ENCODE data around the gene ELMO1.

Gene ELMO1

DNA sequence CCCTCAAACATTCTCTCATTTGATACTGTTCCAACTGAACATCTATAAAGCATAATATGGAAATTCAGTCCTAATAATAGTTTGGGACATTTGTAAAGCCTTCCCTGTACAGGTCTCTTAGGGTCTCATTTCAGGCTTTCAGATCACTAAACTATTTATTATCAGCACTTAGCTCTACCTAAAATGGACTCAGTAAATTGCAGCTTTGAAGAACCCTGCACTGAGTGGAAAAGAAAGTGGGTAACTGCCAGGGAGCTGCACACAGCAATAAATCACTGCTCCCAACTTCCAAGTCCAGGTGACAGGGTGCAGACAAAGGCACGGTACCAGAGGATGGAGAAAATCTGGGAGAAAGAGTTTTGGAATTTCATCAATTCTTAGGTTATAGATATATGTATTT, 559.5 kb downstream of the ELMO1 start:
- DNase-seq: no peak

DNA sequence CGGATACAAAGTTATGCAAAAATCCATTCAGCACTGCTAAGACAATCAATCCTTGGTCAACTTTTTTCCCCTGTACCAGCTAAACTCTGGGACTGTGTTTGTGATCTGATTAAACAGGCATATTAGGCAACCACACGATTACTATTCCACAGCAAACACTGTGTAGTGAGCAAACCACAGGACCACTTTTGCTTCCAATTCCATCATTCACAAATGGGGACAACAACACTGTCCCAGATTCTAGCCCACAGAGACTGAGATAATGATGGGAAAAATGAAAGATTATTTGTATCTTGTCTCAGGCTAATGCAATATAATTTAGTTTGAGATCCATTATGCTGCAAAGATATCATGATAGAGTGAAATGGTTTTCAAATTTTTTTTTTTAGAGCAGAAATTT, 560.7 kb downstream of the ELMO1 start:
- no peak for DNase-seq

DNA sequence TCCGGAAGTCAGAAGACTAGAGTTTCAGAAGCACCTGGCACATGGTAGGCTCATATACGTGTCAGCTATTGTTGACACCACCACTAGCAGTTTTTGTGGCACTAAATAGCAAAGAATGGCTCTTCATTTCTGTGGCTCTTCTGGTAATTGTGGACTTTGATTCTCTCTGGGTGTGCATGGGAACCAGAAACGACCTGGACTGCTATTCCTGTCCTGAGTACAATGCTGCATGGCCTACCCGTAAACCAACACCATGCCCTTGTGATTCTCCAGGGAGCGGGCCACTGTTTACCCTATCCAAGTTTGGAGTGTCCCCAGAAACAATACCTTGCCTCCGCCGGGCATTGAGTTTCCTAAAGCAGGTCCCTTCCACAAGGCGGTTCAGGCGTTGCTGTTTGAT, 561.4 kb downstream of the ELMO1 start:
- no peak for DNase-seq

DNA sequence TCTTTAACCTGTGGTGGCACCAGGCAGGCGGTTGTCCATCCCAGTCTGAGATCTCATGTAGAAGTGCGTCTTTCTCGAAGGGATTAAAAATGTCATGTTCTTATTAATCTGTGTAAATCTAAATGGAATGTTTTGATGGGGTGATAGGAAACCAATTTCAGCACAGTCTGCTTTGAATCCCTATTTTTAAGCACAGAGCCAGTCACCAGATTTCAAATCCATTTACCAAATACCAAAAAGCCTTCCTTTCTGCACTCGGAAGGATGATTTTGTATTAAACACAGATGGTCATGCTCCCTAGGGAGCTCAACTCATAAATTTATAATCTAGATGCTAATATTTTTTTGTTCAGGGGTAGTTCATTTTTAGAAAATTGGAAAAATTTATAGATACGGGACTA, 563.8 kb downstream of the ELMO1 start:
- no peak for DNase-seq

DNA sequence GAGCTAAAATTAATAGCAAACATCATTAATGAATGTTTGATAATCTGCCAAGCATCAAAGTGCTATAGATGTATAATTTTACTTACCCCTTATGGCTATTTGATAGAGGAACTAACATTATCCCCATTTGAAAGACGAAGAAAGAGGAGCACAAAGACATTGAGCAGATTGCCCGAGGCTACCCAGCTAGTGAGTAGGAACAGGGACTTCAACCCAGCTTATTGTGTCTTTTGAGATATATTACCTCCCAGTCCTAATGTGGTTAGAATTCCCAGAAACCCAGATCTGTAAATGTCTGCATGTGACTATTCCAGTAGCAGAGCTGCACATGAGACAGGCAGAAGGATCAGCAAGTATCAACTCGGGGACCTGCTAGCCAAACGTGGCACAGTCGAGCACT, 564.3 kb downstream of the ELMO1 start:
- DNase-seq: no peak

DNA sequence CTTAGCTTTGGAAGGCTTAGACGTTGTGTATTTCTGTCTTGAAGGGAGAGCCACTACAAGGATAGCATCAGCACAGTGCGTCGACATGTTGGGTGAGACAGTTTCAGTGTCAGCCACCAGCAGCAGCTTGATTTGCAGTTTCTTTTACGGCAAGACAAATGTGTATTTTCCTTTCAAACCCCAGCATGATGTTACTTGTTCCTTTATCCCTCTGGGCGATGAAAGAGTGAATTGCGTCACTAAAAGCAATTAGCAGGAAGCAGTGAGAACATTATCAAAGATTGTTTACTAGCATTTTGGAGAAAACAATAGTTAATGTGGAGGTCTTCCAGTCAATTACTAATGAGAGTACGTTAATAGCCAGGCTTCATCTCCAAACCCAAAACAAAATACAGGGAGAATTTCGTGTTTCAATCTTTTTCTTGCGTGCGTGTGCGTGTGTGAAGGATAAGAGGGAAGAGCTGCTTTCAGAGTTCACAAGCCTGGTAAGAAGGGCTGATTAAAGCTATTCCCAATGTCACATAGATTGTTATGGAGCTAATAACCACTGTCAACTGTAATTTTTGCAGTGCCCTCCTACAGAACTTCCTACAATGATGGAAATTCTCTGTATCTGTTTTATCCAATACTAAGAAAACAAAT, 567.3 kb downstream of the ELMO1 start:
- DNase-seq: no peak

DNA sequence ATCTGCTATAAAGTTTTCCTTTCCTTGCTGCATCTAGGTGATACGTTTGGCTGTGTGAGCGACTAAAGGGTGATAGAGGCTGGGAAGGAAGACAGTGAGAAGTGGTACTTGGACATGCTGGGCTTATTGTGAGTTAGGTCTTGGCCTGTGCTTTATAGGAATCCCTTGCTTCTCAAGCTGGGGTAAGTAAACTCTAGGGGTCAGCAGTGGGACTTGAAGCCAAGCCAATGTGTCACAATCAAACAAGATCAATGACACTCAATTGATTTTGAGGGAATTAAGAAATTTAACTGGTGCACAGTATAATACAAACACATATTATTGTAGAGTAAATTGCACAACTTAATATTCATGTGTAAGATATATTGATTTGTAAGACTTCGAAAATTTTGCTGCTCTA, 568.6 kb downstream of the ELMO1 start:
- no peak for DNase-seq

DNA sequence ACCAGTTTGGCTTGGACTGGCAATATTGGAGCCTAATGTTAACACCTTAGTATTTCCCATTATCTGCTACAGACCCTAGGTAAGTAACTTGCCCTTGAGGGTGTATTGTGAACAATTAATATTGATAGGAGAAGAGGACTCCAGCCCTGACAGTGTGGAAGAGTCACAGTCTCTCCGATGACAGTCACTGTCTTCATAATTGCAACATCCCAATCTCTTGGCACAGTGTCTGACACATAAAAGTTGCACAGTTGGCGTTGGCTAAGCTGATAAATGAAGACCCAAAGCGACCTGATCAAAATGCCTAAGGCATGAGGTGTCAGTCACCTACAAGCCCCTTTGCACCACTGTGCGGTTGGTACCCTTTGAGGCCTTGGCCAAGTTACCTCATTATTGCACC, 569.6 kb downstream of the ELMO1 start:
- DNase-seq: no peak

DNA sequence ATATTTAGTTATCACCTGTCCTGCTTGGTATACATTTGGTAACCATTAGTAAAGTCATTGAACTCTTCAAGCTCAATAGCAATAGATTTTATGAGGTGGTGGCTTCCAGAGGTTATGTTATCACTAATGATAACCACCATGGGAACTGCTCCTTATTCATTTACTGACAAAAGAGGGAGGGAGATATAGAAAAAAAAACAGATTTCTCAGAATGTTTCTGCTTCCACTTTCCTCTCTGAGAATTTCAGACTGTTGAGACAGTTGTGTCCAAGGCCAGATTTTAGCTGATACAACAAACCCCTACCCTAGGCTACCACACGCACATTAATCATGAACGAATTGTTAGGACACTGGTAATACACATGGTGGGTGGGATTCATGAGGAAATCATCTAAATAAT, 570.4 kb downstream of the ELMO1 start:
- DNase-seq: no peak

DNA sequence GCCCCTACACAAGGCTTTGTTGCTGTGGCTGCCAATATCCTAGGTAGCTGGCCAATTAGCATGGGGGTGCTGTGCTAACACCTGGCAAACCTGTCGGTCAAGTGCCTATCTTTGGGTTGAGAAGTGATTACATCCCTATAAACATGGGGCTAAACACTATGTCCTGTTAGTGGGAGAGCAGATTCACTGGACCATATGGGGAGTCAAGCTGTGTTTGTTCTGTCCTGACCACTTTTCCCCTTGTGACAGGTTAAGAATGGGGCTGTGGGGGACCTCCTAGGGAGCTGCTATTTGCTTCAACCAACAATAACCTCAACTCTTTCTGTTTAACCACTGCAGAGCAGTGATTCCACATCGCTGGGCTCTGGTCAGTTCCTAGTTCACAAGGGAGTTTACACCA, 572.9 kb downstream of the ELMO1 start:
- DNase-seq: no peak

DNA sequence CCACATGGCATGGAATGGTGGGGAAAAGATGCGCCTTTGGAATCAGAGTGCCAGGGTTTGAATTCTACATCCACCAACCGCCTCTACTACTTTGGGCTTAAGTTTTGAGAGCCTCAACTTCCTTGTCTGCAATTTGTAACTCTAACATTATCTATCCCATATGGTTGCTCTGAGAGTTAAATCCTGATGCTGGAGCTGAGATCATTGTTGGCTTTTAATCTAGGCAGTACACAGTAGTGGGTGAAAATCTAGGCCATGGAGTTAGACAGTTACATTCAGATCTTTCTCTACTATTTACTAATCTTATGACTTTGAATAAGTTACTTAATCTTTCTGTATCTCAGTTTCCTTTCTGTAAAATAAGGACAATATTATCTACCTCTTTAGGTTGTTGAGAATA, 574.6 kb downstream of the ELMO1 start:
- no peak for DNase-seq

DNA sequence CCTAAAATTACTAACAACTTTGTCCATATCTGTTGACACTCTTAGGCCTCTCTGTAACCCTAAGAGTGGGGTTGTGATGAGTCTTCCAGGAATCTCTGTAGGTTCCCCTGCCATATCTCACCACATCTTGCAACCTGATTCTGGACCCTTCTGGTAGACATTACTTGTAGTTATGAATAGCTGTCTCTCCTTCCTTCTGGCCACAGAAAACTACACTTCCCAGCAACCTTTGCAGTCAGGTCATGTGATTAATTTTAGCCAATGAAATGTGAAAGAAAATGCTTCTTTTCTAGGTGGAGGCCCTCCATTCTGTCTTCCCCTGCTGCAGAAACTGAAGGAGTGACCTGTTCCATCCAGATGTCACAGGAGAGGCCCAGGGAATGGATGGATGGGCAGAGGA, 576.8 kb downstream of the ELMO1 start:
- DNase-seq: no peak

DNA sequence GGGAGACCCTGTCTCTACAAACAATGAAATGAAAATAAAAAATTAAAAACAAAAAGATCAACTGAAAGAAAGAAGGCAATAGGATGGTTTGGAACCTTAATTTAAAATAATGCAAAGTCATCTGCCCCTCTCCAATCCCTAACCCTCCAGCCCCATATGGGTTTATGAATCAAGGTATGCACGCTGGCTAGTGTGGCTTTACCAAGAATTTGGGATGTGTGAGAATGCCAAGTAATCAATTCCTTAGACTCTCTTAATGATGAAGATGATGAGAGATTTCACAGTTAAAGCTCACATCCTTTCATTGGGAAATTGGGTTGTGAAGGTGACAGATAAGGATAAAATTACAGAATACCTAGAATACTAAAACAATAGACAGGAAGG, 577.3 kb downstream of the ELMO1 start:
- DNase-seq: no peak

DNA sequence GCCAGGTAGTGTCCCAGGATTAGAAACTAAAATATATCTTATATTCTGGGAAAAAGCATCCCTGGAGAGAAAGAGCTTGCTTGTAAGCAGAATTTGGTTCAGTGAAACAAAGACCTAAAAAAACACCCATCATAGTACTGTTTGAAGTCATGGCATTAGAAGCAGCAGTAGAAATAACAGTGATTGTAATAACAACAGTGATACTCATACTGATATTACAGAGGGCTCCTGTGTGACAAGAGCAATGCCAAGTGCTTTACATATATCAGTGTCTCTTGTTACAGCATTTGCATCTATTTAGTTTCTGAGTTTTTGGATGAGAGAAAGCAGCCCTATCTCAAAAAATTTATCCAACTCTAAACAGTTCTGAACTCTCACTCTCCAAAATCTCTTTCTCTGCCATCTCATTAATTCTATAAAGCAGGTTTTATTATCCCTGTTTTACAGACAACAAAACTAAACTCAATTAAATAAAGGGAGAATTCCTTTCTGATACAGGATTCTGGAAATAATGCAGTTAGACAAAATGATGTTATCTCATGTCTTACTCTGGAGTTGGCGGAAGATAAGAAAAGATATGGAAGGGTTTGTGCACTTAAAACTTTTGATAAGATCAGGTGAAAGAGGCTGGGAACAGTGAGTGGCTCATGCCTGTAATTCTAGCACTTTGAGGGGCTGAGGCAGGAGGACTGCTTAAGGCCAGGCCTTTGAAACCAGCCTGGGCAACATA, 577.9 kb downstream of the ELMO1 start:
- no peak for DNase-seq

DNA sequence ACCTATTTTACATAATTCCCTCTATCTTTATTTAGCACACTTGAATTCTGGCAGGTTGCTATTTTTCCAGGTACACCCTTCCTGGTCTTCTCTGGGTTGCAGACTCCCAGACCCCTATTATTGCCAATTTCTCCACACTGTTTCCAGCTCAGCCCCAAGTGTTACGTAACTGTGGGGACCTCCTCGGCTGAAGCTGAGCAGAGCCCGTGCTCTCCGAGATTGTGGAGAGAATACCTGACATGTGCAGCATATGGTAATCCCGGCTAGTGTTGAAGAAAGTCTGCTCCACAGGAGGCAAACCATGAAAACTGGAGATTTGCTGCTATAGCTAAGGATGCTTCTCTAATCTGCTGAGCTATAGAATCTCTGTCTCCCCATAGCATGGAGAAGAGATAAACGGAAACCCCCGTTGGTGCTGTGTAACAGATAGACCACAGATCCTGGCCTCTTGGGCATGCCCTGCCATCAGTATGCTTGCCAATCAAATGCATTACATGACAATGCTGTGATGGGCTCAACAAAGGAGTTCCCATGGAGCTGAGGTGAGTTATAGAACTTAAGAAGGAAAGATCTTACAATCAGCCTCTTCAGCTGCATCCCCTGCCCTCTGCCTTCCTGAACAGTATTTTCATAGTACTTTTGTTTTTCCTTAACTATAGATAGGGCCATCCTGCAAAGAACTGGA, 579.8 kb downstream of the ELMO1 start:
- no peak for DNase-seq

DNA sequence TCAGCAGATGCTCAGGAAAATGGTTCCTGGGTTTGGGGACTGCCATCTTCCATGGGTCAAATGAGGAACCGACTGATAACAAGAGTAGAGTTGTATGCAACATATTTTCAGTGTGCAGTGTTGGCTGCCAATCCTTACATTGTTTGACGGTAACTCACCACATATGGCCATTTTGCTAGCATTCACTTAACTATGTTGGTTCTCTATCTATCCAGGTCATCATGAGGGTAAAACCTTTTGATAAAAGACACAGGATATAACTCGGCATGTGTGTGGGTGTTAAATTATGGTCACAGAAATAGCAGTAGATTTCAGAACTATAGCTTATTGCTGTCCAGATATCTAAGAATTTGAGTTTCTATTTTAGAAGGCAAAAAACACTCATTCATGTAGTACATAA, 583.6 kb downstream of the ELMO1 start:
- DNase-seq: no peak

DNA sequence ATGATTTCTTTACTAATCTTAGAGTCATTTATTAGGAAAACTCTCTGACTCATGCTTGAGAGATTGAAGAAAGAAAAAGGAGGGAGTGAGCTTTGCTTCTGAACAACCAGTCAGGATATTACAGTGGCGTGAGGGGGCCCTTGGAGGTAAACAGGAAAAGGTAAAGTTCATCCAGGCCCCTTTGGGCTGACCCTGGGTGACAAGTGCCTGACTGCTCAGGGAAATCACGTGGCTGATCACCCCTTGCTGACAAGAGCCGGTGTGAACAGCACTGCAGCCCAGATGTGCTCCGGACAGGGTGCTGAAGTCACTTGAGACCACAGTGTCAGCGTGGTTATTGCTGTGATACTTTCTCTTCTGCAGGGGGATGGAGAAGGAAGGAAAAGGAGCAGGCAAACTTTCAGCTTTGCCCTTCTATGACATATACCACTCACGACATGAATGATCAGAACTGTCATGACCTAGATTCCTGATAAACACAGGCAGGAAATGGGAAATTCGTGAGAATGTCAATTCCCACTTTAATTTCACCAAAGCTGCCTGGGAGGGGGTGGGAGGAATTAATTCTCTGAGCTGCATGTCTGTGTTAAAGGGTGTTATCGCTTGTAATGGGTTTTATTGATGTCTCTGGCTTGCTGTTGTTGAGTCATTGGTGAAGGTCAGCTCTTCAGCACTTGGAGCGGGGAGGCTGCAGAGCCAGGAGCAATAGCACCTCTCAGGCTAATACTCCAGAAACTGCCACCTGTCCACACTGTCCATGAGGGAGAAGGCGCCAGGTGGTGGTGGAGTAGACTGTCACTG, 584.6 kb downstream of the ELMO1 start:
- DNase-seq: no peak

DNA sequence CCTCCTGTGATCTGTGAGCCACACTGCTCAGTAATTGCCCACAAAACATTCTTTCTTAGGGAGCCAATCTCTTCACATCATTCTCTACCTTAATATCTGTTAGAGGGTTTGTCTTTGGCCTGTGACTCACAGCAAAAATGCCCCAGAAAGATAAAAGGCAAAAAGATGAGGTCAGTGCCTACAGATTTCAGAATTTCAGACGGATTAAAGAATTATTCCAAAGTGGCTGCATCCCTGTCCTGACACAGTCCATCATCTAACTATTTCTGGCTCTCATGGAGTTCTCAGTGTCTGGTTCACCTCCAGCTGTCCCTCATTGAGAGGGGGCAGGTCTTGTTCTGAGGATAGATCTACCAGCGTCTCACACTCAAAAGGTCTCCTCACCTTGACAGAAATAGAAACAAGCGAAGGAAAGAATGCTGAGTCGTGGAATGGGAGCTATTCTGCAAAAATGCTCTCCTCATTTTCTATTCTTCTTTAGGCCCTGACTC, 585.8 kb downstream of the ELMO1 start:
- no peak for DNase-seq

DNA sequence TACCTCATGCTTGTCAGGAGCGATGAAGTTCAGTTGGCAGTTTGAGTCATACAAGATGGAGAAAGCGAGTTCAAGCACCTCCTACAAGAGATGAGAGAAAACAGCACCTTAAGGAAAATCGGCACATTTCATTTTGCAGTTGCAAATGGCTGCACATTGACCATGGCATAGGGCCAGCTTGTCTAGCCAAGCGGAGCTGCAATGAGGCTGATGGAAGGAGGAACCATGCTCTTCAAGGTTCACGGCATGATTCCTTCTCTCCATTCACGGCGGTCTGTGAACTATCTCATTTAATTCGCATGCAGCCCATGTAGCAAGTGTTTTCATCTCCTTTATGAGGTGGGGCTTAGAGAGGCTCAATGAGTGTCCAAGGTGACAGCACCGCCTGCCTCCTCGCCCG, 587.0 kb downstream of the ELMO1 start:
- DNase-seq: no peak

DNA sequence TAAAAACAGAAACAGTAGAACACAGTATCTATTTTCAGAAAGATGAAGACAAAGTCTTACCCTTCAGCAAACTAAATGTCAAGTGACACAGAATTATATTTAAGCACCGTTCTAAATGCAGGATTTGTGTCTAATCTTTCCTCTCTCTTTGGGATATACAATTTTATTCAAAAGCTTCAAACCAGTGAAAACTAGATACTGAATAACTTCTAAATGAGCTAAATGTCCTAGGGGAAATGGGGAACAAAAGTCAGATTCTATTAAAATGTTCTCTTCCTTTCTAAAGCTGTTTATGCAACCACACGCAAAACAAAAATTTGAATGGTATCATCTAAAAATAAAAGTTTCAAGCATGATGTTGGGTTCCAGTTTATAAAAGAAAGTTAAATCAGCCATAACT, 588.0 kb downstream of the ELMO1 start:
- no peak for DNase-seq

DNA sequence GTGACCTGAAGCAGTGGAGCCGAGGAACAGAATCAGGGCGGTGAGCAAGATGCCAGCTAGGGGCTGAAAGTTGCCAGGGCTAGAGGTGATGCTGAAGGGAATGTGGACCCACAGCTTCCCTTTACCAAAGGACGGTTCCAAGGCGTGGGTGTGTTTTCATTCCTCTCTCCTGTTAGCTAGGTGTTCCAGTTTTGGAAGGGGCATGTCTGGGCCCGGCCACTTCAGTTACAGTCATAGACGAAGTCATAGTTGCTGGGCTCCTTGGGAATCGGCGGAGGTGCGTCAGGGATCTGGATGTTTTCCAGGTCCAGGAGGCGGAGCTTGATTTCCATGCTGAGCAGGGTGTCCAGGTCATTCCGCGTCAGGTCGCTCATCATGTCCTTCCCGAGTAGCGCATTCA, 593.3 kb downstream of the ELMO1 start:
- DNase-seq: no peak

DNA sequence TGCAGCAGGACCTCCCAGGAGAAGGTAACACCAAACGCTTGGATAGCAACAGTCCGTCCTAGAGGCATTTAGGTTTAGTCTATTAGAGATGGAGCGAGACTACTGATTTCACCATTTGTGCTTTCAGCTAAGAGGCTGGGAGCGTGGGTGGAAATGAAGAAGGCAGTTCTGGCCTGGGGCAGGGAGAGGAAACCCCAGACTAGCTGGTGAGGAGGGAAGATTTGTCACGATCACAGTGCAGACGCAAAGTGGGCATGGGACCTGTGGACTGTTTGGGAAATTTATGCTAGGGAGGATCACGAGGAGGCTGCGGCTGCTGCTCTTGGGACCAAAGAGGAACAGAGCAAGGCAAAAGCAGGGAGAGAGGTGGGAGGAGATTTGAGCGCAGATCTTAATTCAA, 594.0 kb downstream of the ELMO1 start:
- DNase-seq: no peak

DNA sequence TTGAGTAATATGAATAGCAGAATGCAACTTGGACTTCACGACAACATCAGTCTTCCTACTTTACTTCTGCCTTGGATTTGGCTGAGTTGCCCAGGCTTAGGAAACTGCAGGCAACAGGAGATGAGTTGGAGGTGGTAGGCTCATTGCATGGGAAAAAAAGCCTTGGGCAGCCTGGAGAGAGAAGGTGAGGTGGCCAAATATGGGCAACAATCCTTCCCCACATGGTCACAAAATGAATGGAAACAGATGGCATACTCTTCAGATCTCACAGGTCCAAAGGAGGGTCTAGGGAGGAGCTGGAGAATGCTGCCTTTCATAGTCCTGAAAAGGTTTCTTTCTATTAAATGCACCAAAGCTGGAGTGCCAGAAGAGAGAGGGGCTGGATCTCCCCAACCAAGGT, 595.7 kb downstream of the ELMO1 start:
- DNase-seq: no peak

DNA sequence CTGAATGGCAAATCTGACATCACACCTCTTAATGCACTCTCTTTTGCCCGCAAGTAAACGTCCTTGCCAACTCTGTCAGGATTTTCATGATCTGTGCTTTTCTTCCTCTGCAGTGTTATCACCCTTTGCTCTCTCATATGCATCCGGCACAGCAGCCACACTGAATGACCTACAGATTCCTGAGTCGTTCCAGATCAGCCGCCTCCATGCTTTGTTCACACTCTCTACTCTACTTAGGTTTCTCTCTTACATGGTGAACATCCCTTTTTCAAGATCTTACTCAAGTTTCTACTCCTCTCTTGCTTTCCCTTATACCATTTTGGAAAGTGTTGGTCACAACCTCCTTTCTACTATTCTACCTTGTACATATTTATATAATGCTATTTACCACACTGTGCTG, 596.6 kb downstream of the ELMO1 start:
- DNase-seq: no peak

Measured in activated CD4-positive, alpha-beta T cell treated with anti-CD3 and anti-CD28 coated beads for 1 hour (primary cell).